Measurements from ENCODE around the gene RPL19. TPM values are rescaled to one million over a fixed set of nuclear protein-coding genes. Genes with fewer than 3 reads are reported as not detected.

RPL19 gene
- total RNA-seq, 1 donor from 2014 or later: 877 TPM

DNA sequence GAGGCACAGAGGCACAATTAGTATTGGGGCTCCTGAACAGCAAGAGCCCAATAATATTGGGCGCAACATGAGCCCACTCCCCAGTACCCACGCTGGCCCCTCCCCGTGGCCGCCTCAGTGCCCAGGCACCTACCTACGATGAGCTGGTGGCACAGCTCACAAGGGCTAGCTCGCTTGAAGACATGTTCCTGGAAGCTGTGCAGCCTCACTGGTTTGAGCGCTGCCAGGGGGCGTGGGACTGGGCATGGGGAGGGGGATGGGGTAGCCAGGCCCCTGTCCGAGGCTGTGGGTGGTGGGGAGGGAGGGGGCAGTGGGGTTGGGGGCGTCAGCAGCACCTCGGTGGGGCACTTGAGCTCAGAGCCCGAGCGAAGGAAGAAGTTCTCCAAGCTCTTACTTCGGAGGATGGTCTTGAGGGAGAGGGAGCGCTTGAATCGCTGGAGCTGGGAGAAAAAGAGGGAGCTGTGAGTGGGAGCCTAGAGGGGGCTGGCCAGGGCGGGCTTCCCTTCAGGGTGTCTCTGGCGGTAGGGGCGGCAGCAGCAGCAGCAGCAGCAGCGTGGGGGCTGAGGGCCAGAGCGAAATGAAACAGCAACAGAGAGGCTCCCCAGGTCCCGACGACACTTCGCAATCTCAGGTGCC, 17.8 kb downstream of the RPL19 start:
- peaks cover 9% of the 10 kb centered on the region for H3K27me3 Mint-ChIP-seq (ENCODE audit: unreplicated experiment)
- no peaks in the 10 kb centered on the region for H3K36me3 Mint-ChIP-seq (ENCODE audit: unreplicated experiment)
- H3K27ac Mint-ChIP-seq (ENCODE audit: unreplicated experiment): no peak overlapping the region
- no peak overlapping the region for H3K4me3 Mint-ChIP-seq (ENCODE audit: unreplicated experiment)
- no peak for TF ChIP-seq CTCF (IDR thresholded peaks at IDR 0.05; ENCODE audit: partially characterized antibody, unreplicated experiment)
- H3K9me3 Mint-ChIP-seq (ENCODE audit: unreplicated experiment): peaks cover 3% of the 10 kb centered on the region
- no peak for DNase-seq
- no peaks in the 10 kb centered on the region for H3K4me1 Mint-ChIP-seq (ENCODE audit: low read depth, unreplicated experiment)

- H3K27ac Mint-ChIP-seq (ENCODE audit: unreplicated experiment): no peak overlapping the region
- TF ChIP-seq CTCF (IDR thresholded peaks at IDR 0.05; ENCODE audit: partially characterized antibody, unreplicated experiment): no peak
- H3K4me3 Mint-ChIP-seq (ENCODE audit: unreplicated experiment): no peak overlapping the region
- no peaks in the 10 kb centered on the region for H3K36me3 Mint-ChIP-seq (ENCODE audit: unreplicated experiment)
- DNase-seq: no peak
- H3K9me3 Mint-ChIP-seq (ENCODE audit: unreplicated experiment): peaks cover 5% of the 10 kb centered on the region
- H3K27me3 Mint-ChIP-seq (ENCODE audit: unreplicated experiment): peaks cover 11% of the 10 kb centered on the region
- no peaks in the 10 kb centered on the region for H3K4me1 Mint-ChIP-seq (ENCODE audit: low read depth, unreplicated experiment)
Measured at GRCh38 chr17:39218906-39219305, 18.8 kb downstream of the RPL19 start.

DNA sequence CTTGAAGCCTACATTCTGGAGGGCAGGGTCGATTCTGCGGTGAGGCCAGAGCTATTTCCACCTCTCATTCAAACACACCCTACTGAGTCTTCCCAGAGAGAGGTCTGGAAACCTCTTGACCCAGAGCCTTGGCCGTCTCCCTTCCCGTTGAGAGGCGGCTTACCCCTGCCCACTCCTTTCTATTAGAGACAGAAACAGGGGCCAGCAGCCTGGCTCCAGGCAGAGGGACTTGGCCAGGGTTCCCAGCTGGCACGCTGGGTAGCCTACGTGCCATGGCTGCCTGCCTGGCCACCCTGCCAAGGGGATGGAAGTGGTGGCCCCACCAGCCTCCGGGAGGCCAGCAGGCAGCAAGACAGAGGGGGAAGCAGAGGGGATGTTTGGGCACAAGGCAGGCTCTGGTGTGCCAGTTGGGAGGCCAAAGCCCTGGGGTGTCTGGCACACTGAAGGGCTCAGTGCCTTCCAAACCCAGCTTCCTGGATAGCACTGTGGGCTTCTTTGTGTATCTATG, 19.6 kb downstream of the RPL19 start:
- no peaks in the 10 kb centered on the region for H3K4me1 Mint-ChIP-seq (ENCODE audit: low read depth, unreplicated experiment)
- TF ChIP-seq CTCF (IDR thresholded peaks at IDR 0.05; ENCODE audit: partially characterized antibody, unreplicated experiment): no peak
- no peaks in the 10 kb centered on the region for H3K36me3 Mint-ChIP-seq (ENCODE audit: unreplicated experiment)
- H3K27me3 Mint-ChIP-seq (ENCODE audit: unreplicated experiment): peaks cover 14% of the 10 kb centered on the region
- no peak overlapping the region for H3K27ac Mint-ChIP-seq (ENCODE audit: unreplicated experiment)
- H3K4me3 Mint-ChIP-seq (ENCODE audit: unreplicated experiment): no peak overlapping the region
- peaks cover 7% of the 10 kb centered on the region for H3K9me3 Mint-ChIP-seq (ENCODE audit: unreplicated experiment)
- DNase-seq: no peak

DNA sequence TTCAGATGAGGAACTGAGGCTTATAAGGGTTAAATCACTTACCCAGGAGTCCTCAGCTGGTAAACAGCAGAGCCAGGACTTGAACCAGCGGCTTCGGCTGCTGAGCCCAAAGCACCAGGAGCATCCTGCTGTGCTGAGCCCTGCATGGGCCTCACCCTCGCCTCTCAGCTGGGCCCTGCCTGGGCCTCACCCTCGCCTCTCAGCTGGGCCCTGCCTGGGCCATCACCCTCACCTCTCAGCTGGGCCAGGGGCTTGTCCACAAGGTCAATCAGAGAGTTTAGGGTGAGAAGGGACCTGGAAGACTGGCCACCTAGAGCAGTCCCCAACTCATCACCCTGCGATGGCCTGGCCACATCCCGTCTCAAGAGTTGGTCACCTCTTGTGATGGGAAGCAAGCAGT, 21.5 kb downstream of the RPL19 start:
- Mint-ChIP-seq H3K4me3 (ENCODE audit: unreplicated experiment) (no peak overlapping the region), H3K27me3 (ENCODE audit: unreplicated experiment) (peaks cover 15% of the 10 kb centered on the region)

More for the DNA sequence above, 21.5 kb downstream of the RPL19 start:
- DNase-seq: no peak
- Mint-ChIP-seq H3K36me3 (ENCODE audit: unreplicated experiment) (no peaks in the 10 kb centered on the region), H3K27ac (ENCODE audit: unreplicated experiment) (no peak overlapping the region), H3K4me1 (ENCODE audit: low read depth, unreplicated experiment) (peaks cover 3% of the 10 kb centered on the region), H3K9me3 (ENCODE audit: unreplicated experiment) (peaks cover 5% of the 10 kb centered on the region)
- no peak for TF ChIP-seq CTCF (IDR thresholded peaks at IDR 0.05; ENCODE audit: partially characterized antibody, unreplicated experiment)
